ENCODE results near the gene IRF2BP2. TPM values are rescaled to one million over a fixed set of nuclear protein-coding genes. Genes with fewer than 3 reads are reported as not detected.

IRF2BP2 gene
- total RNA-seq, 1 donor from 2014 or later = 199 TPM

GRCh38 chr1:234591131-234591530 is 18.8 kb downstream of the IRF2BP2 start:
- H3K4me3 Mint-ChIP-seq (ENCODE audit: unreplicated experiment) = no peak overlapping the region
- H3K27me3 Mint-ChIP-seq (ENCODE audit: unreplicated experiment) = no peaks in the 10 kb centered on the region
- H3K36me3 Mint-ChIP-seq (ENCODE audit: unreplicated experiment) = peaks cover 9% of the 10 kb centered on the region
- no peaks in the 10 kb centered on the region for H3K9me3 Mint-ChIP-seq (ENCODE audit: unreplicated experiment)
- no peak for DNase-seq
- no peak overlapping the region for H3K27ac Mint-ChIP-seq (ENCODE audit: unreplicated experiment)
- peaks cover 6% of the 10 kb centered on the region for H3K4me1 Mint-ChIP-seq (ENCODE audit: low read depth, unreplicated experiment)
- no peak for TF ChIP-seq CTCF (IDR thresholded peaks at IDR 0.05; ENCODE audit: partially characterized antibody, unreplicated experiment)

GRCh38 chr1:234589854-234590620 is 19.9 kb downstream of the IRF2BP2 start:
- H3K9me3 Mint-ChIP-seq (ENCODE audit: unreplicated experiment) = no peaks in the 10 kb centered on the region
- H3K27me3 Mint-ChIP-seq (ENCODE audit: unreplicated experiment) = peaks cover 2% of the 10 kb centered on the region
- no peak for DNase-seq
- H3K27ac Mint-ChIP-seq (ENCODE audit: unreplicated experiment) = no peak overlapping the region
- TF ChIP-seq CTCF (IDR thresholded peaks at IDR 0.05; ENCODE audit: partially characterized antibody, unreplicated experiment) = no peak
- no peak overlapping the region for H3K4me3 Mint-ChIP-seq (ENCODE audit: unreplicated experiment)
- peaks cover 7% of the 10 kb centered on the region for H3K36me3 Mint-ChIP-seq (ENCODE audit: unreplicated experiment)
- H3K4me1 Mint-ChIP-seq (ENCODE audit: low read depth, unreplicated experiment) = peaks cover 10% of the 10 kb centered on the region

GRCh38 chr1:234589064-234589800 is 20.7 kb downstream of the IRF2BP2 start:
- no peak for TF ChIP-seq CTCF (IDR thresholded peaks at IDR 0.05; ENCODE audit: partially characterized antibody, unreplicated experiment)
- Mint-ChIP-seq H3K36me3 (ENCODE audit: unreplicated experiment) (peaks cover 2% of the 10 kb centered on the region), H3K9me3 (ENCODE audit: unreplicated experiment) (no peaks in the 10 kb centered on the region), H3K4me1 (ENCODE audit: low read depth, unreplicated experiment) (peaks cover 7% of the 10 kb centered on the region), H3K4me3 (ENCODE audit: unreplicated experiment) (no peak overlapping the region), H3K27ac (ENCODE audit: unreplicated experiment) (no peak overlapping the region), H3K27me3 (ENCODE audit: unreplicated experiment) (peaks cover 4% of the 10 kb centered on the region)
- DNase-seq = no peak

- H3K27me3 Mint-ChIP-seq (ENCODE audit: unreplicated experiment) = peaks cover 4% of the 10 kb centered on the region
- H3K9me3 Mint-ChIP-seq (ENCODE audit: unreplicated experiment) = no peaks in the 10 kb centered on the region
- peaks cover 4% of the 10 kb centered on the region for H3K4me1 Mint-ChIP-seq (ENCODE audit: low read depth, unreplicated experiment)
- no peak for DNase-seq
- no peak overlapping the region for H3K4me3 Mint-ChIP-seq (ENCODE audit: unreplicated experiment)
- no peak overlapping the region for H3K27ac Mint-ChIP-seq (ENCODE audit: unreplicated experiment)
- no peaks in the 10 kb centered on the region for H3K36me3 Mint-ChIP-seq (ENCODE audit: unreplicated experiment)
- TF ChIP-seq CTCF (IDR thresholded peaks at IDR 0.05; ENCODE audit: partially characterized antibody, unreplicated experiment) = no peak
Measured at GRCh38 chr1:234588386-234588785, 21.6 kb downstream of the IRF2BP2 start.

Data from glutamatergic neuron (in vitro differentiated cells).